HepG2 (cell line): ENCODE data around the gene ZBP1. TPM values are rescaled to one million over a fixed set of nuclear protein-coding genes. Genes with fewer than 3 reads are reported as not detected.

Experiments used
- DNMT1 ChIP-seq: sonication (generic); formaldehyde crosslinking; IDR thresholded peaks from 2 replicates; pipeline ENCODE4 v1.5.1; 2020; ENCODE audit warnings: mild to moderate bottlenecking, missing genetic modification reagents
- GABPB1 ChIP-seq: IDR thresholded peaks from 2 replicates; pipeline ENCODE4 v1.6.1; 2016; ENCODE audit warnings: mild to moderate bottlenecking, missing genetic modification reagents, moderate library complexity, missing compliant biosample characterization
- HNF4G ChIP-seq, 2 experiments: sonication (generic) in 1 of 2; formaldehyde crosslinking in 1 of 2; IDR thresholded peaks; 2 replicates each; pipeline versions ENCODE4 v1.4.0 to v1.6.1; 2011 to 2020; ENCODE audit warnings: borderline replicate concordance in 2 of 2, low read depth in 2 of 2, mild to moderate bottlenecking in 2 of 2, low read length in 1 of 2, missing genetic modification reagents in 1 of 2, moderate library complexity in 1 of 2
- HNRNPK ChIP-seq: fragments of 200-400 bp; formaldehyde crosslinking; IDR thresholded peaks from 2 replicates; pipeline ENCODE4 v1.6.1; 2018; ENCODE audit warnings: low read length, low read depth, moderate library complexity, mild to moderate bottlenecking; ENCODE audit not compliant: poor library complexity, severe bottlenecking
- MAF1 ChIP-seq: sonication (generic); formaldehyde crosslinking; IDR thresholded peaks from 2 replicates; pipeline ENCODE4 v1.5.0; 2020; ENCODE audit warnings: missing genetic modification reagents, borderline replicate concordance
- MED1 ChIP-seq: sonication (generic); formaldehyde crosslinking; IDR thresholded peaks from 2 replicates; pipeline ENCODE4 v1.4.0; 2020; ENCODE audit warnings: missing genetic modification reagents
- ZNF543 ChIP-seq: sonication (generic); formaldehyde crosslinking; IDR thresholded peaks from 2 replicates; pipeline ENCODE4 v1.4.0; 2020; ENCODE audit warnings: mild to moderate bottlenecking, missing genetic modification reagents
- ZNF572 ChIP-seq: sonication (generic); formaldehyde crosslinking; IDR thresholded peaks from 2 replicates; pipeline ENCODE4 v1.5.1; 2020; ENCODE audit warnings: mild to moderate bottlenecking, missing genetic modification reagents
- ZNF777 ChIP-seq: sonication (generic); formaldehyde crosslinking; IDR thresholded peaks from 2 replicates; pipeline ENCODE4 v1.4.0; 2020; ENCODE audit warnings: missing genetic modification reagents
- polyA plus RNA-seq, 8 experiments: library from polyadenylated mRNA; depleted of rRNA in 3 of 8; stranded (reverse) in 7 of 8; unstranded in 1 of 8; fragments of >200 nt; fragmentation: Illumina TruSeq in 4 of 8; extraction: Trizol in 4 of 8; gene quantifications; 2 replicates each; pipeline versions ENCODE4 v1.2.1 to v1.2.3, GENCODE V29; 2011 to 2016; ENCODE audit warnings: low read depth in 4 of 8, missing spikeins in 1 of 8, mixed read lengths in 1 of 8; ENCODE audit not compliant: insufficient read depth in 1 of 8
- total RNA-seq, 5 experiments: library from RNA; depleted of rRNA; stranded (reverse); fragments of >200 nt; fragmentation: Illumina TruSeq; extraction: Trizol; gene quantifications; 2 replicates each; pipeline ENCODE4 v1.2.3, GENCODE V29; 2016; ENCODE audit warnings: low read depth in 1 of 5
- TF ChIP-seq, protein P1 (sequence below): sonication (generic); formaldehyde crosslinking; IDR thresholded peaks from 2 replicates; pipeline ENCODE4 v1.5.1; 2020; ENCODE audit warnings: mild to moderate bottlenecking, missing genetic modification reagents, moderate library complexity
- TF ChIP-seq, protein P2 (sequence below): IDR thresholded peaks from 2 replicates; pipeline ENCODE4 v1.6.1; 2016; ENCODE audit warnings: mild to moderate bottlenecking
- TF ChIP-seq, protein P3 (sequence below), 2 experiments: fragments of 450-650 bp in 1 of 2; sonication (generic) in 1 of 2; formaldehyde crosslinking in 1 of 2; IDR thresholded peaks; 2 replicates each; pipeline versions ENCODE4 v1.6.1 to v1.8.0; 2016 to 2022; ENCODE audit warnings: antibody characterized with exemption in 1 of 2, mild to moderate bottlenecking in 1 of 2, missing genetic modification reagents in 1 of 2

ZBP1 gene
- total and polyA plus RNA-seq, 2 of the 13 experiments (the other 11 are each of a cell fraction or from before 2014, with no cell fraction given): not detected

DNA sequence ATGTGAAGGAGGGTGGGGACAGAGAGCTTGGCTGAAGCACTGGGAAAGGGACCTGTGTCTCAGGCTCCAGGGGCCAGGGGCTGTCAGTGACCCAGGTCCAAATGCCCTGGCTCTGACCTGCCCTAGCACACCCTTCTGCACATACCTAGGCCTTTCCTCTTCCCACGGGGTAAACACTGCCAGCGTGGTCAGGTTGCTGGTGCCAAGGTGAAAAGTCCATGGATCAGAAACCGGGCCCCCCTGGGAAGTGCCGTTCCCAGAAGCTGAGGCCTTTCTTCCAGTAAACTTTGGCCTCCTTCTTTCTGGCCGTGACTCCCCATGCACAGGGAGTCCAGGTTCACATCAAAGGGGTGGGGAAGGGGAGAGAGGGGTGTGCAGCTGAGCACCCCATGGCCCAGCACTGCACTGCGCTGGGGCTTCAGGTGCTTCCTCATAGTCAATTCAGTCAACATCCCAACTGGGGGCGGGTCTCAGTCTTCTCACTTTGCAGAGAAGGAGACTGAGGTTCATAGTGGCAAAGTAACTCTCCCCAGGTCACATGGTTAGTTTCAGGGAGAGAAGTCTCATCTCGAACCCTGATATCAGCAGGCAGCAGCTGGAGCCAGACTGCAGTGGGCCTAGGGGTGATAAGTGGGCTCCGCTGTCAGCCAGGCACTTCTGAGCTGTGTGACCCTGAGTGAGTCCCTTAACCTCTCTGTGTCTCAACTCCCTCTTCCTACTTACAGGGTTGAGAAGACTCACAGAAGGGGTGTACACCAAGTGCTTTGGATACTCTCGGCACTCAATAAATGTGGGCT lies 42.3 kb downstream of the ZBP1 start (continued):
- TF ChIP-seq MED1 (peak; percentile 81), HNRNPK (no peak), ZNF543 (CRISPR knock-in tag) (no peak), HNF4G (IDR thresholded peaks at IDR 0.05; ENCODE audit: borderline replicate concordance, low read depth, low read length) (peak; percentile 66), HNF4G (CRISPR knock-in tag; IDR thresholded peaks at IDR 0.05; ENCODE audit: borderline replicate concordance, low read depth) (peak; percentile 81), ZNF777 (CRISPR knock-in tag) (no peak), MAF1 (CRISPR knock-in tag) (no peak), DNMT1 (0 out of 2 replicates have a peak, but pooled peaks have one; percentile 62), ZNF572 (CRISPR knock-in tag) (peak; percentile 39; the same call in 1 of the 2 replicates), GABPB1 (CRISPR knock-in tag) (peak; percentile 40; the same call in 1 of the 2 replicates)
- TF ChIP-seq, protein P1, sequence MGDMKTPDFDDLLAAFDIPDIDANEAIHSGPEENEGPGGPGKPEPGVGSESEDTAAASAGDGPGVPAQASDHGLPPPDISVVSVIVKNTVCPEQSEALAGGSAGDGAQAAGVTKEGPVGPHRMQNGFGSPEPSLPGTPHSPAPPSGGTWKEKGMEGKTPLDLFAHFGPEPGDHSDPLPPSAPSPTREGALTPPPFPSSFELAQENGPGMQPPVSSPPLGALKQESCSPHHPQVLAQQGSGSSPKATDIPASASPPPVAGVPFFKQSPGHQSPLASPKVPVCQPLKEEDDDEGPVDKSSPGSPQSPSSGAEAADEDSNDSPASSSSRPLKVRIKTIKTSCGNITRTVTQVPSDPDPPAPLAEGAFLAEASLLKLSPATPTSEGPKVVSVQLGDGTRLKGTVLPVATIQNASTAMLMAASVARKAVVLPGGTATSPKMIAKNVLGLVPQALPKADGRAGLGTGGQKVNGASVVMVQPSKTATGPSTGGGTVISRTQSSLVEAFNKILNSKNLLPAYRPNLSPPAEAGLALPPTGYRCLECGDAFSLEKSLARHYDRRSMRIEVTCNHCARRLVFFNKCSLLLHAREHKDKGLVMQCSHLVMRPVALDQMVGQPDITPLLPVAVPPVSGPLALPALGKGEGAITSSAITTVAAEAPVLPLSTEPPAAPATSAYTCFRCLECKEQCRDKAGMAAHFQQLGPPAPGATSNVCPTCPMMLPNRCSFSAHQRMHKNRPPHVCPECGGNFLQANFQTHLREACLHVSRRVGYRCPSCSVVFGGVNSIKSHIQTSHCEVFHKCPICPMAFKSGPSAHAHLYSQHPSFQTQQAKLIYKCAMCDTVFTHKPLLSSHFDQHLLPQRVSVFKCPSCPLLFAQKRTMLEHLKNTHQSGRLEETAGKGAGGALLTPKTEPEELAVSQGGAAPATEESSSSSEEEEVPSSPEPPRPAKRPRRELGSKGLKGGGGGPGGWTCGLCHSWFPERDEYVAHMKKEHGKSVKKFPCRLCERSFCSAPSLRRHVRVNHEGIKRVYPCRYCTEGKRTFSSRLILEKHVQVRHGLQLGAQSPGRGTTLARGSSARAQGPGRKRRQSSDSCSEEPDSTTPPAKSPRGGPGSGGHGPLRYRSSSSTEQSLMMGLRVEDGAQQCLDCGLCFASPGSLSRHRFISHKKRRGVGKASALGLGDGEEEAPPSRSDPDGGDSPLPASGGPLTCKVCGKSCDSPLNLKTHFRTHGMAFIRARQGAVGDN (CRISPR knock-in tag): peak; percentile 64
- TF ChIP-seq, protein P2, sequence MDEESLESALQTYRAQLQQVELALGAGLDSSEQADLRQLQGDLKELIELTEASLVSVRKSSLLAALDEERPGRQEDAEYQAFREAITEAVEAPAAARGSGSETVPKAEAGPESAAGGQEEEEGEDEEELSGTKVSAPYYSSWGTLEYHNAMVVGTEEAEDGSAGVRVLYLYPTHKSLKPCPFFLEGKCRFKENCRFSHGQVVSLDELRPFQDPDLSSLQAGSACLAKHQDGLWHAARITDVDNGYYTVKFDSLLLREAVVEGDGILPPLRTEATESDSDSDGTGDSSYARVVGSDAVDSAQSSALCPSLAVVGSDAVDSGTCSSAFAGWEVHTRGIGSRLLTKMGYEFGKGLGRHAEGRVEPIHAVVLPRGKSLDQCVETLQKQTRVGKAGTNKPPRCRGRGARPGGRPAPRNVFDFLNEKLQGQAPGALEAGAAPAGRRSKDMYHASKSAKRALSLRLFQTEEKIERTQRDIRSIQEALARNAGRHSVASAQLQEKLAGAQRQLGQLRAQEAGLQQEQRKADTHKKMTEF (CRISPR knock-in tag): peak; percentile 62; the same call in 1 of the 2 replicates
- TF ChIP-seq, protein P3, sequence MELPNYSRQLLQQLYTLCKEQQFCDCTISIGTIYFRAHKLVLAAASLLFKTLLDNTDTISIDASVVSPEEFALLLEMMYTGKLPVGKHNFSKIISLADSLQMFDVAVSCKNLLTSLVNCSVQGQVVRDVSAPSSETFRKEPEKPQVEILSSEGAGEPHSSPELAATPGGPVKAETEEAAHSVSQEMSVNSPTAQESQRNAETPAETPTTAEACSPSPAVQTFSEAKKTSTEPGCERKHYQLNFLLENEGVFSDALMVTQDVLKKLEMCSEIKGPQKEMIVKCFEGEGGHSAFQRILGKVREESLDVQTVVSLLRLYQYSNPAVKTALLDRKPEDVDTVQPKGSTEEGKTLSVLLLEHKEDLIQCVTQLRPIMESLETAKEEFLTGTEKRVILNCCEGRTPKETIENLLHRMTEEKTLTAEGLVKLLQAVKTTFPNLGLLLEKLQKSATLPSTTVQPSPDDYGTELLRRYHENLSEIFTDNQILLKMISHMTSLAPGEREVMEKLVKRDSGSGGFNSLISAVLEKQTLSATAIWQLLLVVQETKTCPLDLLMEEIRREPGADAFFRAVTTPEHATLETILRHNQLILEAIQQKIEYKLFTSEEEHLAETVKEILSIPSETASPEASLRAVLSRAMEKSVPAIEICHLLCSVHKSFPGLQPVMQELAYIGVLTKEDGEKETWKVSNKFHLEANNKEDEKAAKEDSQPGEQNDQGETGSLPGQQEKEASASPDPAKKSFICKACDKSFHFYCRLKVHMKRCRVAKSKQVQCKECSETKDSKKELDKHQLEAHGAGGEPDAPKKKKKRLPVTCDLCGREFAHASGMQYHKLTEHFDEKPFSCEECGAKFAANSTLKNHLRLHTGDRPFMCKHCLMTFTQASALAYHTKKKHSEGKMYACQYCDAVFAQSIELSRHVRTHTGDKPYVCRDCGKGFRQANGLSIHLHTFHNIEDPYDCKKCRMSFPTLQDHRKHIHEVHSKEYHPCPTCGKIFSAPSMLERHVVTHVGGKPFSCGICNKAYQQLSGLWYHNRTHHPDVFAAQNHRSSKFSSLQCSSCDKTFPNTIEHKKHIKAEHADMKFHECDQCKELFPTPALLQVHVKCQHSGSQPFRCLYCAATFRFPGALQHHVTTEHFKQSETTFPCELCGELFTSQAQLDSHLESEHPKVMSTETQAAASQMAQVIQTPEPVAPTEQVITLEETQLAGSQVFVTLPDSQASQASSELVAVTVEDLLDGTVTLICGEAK (IDR thresholded peaks at IDR 0.05): no peak
- TF ChIP-seq, protein P3 (CRISPR knock-in tag; IDR thresholded peaks at IDR 0.05): peak; percentile 36; the same call in 1 of the 2 replicates
